Trophoblast cell (in vitro differentiated cells and primary cell): ENCODE measurements around the gene ABHD3.

Experiments
- DNase-seq, 2 donors: peaks; one replicate each; pipeline ENCODE4 v3.0.0-alpha.2; 2016
- H2AFZ ChIP-seq: 2 replicates; pipeline ENCODE4 v1.6.1; 2013; ENCODE audit warnings: low read length, moderate library complexity, mild to moderate bottlenecking; ENCODE audit not compliant: insufficient read depth, poor library complexity
- H2AK5ac ChIP-seq: 2 replicates; pipeline ENCODE4 v1.6.1; 2013; ENCODE audit warnings: mild to moderate bottlenecking, low read length
- H2BK120ac ChIP-seq: 2 replicates; pipeline ENCODE4 v1.6.1; 2013; ENCODE audit warnings: low read length, mild to moderate bottlenecking, moderate library complexity; ENCODE audit not compliant: insufficient read depth, poor library complexity
- H2BK12ac ChIP-seq: 2 replicates; pipeline ENCODE4 v1.6.1; 2013; ENCODE audit warnings: mild to moderate bottlenecking, low read length, moderate library complexity
- H2BK5ac ChIP-seq: 2 replicates; pipeline ENCODE4 v1.6.1; 2013; ENCODE audit warnings: low read length, low read depth, moderate library complexity, mild to moderate bottlenecking; ENCODE audit not compliant: poor library complexity
- H3K14ac ChIP-seq: 2 replicates; pipeline ENCODE4 v1.6.1; 2013; ENCODE audit warnings: mild to moderate bottlenecking, low read length
- H3K18ac ChIP-seq: 2 replicates; pipeline ENCODE4 v1.6.1; 2013; ENCODE audit warnings: mild to moderate bottlenecking, low read length
- H3K23ac ChIP-seq: 2 replicates; pipeline ENCODE4 v1.6.1; 2013; ENCODE audit warnings: low read length
- H3K27ac ChIP-seq: 2 replicates; pipeline ENCODE4 v1.5.1; 2013; ENCODE audit warnings: low read depth, mild to moderate bottlenecking, inconsistent platforms, low read length, moderate library complexity
- H3K27me3 ChIP-seq: 2 replicates; pipeline ENCODE4 v1.6.1; 2013; ENCODE audit warnings: inconsistent platforms, mild to moderate bottlenecking, low read length, moderate library complexity; ENCODE audit not compliant: insufficient read depth
- H3K36me3 ChIP-seq, 2 experiments: 1 replicate in 1 of 2; 2 replicates in 1 of 2; pipeline ENCODE4 v1.6.1; 2013; ENCODE audit warnings: low read length in 2 of 2, mild to moderate bottlenecking in 2 of 2, moderate library complexity in 1 of 2; ENCODE audit not compliant: insufficient read depth in 2 of 2, control insufficient read depth in 1 of 2
- H3K4ac ChIP-seq: 2 replicates; pipeline ENCODE4 v1.6.1; 2013; ENCODE audit warnings: low read depth, mild to moderate bottlenecking, low read length, moderate library complexity
- H3K4me1 ChIP-seq, 2 experiments: 1 replicate in 1 of 2; 2 replicates in 1 of 2; pipeline ENCODE4 v1.6.1; 2013; ENCODE audit warnings: low read length in 2 of 2, mild to moderate bottlenecking in 2 of 2, moderate library complexity in 1 of 2; ENCODE audit not compliant: insufficient read depth in 2 of 2, control insufficient read depth in 1 of 2
- H3K4me2 ChIP-seq: 2 replicates; pipeline ENCODE4 v1.6.1; 2013; ENCODE audit warnings: inconsistent platforms, mild to moderate bottlenecking, low read length, moderate library complexity
- H3K4me3 ChIP-seq: 2 replicates; pipeline ENCODE4 v1.5.1; 2013; ENCODE audit warnings: mild to moderate bottlenecking, low read depth, low read length, inconsistent platforms
- H3K79me1 ChIP-seq: one replicate; pipeline ENCODE4 v1.6.1; 2013; ENCODE audit warnings: low read length
- H3K79me2 ChIP-seq: 2 replicates; pipeline ENCODE4 v1.6.1; 2013; ENCODE audit warnings: low read length, mild to moderate bottlenecking; ENCODE audit not compliant: control insufficient read depth, insufficient read depth, poor library complexity
- H3K9ac ChIP-seq: 2 replicates; pipeline ENCODE4 v1.6.1; 2013; ENCODE audit warnings: mild to moderate bottlenecking, low read length
- H3K9me3 ChIP-seq: 2 replicates; pipeline ENCODE4 v1.6.1; 2013; ENCODE audit warnings: low read depth, mild to moderate bottlenecking, control low read depth, inconsistent platforms, low read length; ENCODE audit not compliant: insufficient read depth
- H4K12ac ChIP-seq: 2 replicates; pipeline ENCODE4 v1.6.1; 2013; ENCODE audit warnings: low read depth, mild to moderate bottlenecking, low read length, moderate library complexity
- H4K8ac ChIP-seq: 2 replicates; pipeline ENCODE4 v1.6.1; 2013; ENCODE audit warnings: low read depth, mild to moderate bottlenecking, low read length, moderate library complexity
- H4K91ac ChIP-seq: one replicate; pipeline ENCODE4 v1.6.1; 2013; ENCODE audit warnings: low read depth, mild to moderate bottlenecking, low read length, moderate library complexity
- WGBS: extraction: QIAGEN DNeasy Blood & Tissue Kit; methylation state at CpG from one replicate; pipeline ENCODE4 v1.1.7; 2013; ENCODE audit warnings: missing lambda C conversion rate; ENCODE audit not compliant: insufficient read length, insufficient coverage; ENCODE audit errors: extremely low coverage; 5-methylcytosine and 5-hydroxymethylcytosine counted together

Gene ABHD3

DNA sequence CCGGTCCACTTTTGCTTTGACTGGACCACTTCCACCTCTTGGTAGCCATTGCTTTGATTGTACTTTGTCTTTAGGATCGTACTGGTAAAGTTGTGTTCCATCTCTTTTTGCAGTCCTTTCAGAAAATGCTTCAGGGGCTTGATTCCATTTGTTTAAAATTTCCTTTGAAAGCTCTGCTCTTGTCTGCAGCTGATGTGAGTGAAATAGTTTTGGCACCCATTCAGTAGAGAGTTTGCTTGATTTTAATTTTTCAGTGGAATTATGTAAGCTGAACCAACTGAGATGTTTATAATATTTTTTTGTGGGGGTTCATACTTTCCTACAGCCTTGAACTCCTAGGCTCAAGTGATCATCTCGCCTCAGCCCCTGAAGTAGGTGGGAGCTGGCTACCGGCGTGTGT lies 28.4 kb upstream of the ABHD3 start:
- Histone ChIP-seq H4K91ac (no peak overlapping the region), H3K4me2 (no peak overlapping the region), H2BK5ac (no peak overlapping the region), H3K4me3 (no peak overlapping the region), H2AK5ac (no peak overlapping the region), H3K36me3 (no peaks in the 10 kb centered on the region), H3K23ac (no peak overlapping the region), H3K18ac (no peak overlapping the region), H3K79me2 (no peaks in the 10 kb centered on the region), H2BK120ac (no peak overlapping the region), H3K27me3 (no peaks in the 10 kb centered on the region), H3K27ac (no peak overlapping the region), H3K9ac (no peak overlapping the region), H3K9me3 (no peaks in the 10 kb centered on the region), H2AFZ (no peak overlapping the region), H4K12ac (no peak overlapping the region), H3K4ac (no peak overlapping the region), H4K8ac (no peak overlapping the region), H3K4me1 (no peaks in the 10 kb centered on the region), H3K79me1 (no peaks in the 10 kb centered on the region), H2BK12ac (no peak overlapping the region), H3K14ac (no peak overlapping the region)
- DNase-seq = no peak
- WGBS = no CpG with 5 or more reads among the region's 5 CpGs

DNA sequence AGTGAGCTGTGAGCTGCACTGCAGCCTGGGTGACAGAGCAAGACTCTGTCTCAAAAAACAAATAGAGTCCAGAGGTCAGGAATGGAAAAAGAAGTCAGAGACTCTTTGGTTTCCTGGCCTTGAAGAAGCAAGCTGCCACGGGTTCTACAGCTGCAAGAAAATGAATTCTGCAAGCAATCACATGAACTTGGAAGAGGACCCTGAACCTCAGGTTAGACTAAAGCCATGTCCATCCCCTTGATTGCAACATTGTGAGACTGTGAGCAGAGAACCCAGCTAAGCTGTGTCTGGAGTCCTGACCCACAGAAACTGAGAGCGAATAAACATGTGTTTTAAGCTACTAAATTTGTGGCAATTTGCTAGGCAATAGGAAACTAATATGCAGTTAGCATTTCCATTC lies 23.1 kb upstream of the ABHD3 start:
- WGBS = no CpG with 5 or more reads among the region's 2 CpGs
- no peak overlapping the region for H3K4me2 ChIP-seq
- no peak overlapping the region for H2BK120ac ChIP-seq
- H3K9me3 ChIP-seq = no peaks in the 10 kb centered on the region
- no peak overlapping the region for H3K27ac ChIP-seq
- no peak overlapping the region for H2BK12ac ChIP-seq
- H3K79me2 ChIP-seq = no peaks in the 10 kb centered on the region
- H3K79me1 ChIP-seq = no peaks in the 10 kb centered on the region
- no peak for DNase-seq
- no peak overlapping the region for H3K9ac ChIP-seq
- H3K36me3 ChIP-seq = no peaks in the 10 kb centered on the region
- H3K4ac ChIP-seq = no peak overlapping the region
- H3K18ac ChIP-seq = no peak overlapping the region
- H4K8ac ChIP-seq = no peak overlapping the region
- no peak overlapping the region for H2AFZ ChIP-seq
- no peak overlapping the region for H3K14ac ChIP-seq
- no peak overlapping the region for H4K91ac ChIP-seq
- H3K27me3 ChIP-seq = no peaks in the 10 kb centered on the region
- H2BK5ac ChIP-seq = no peak overlapping the region
- H3K23ac ChIP-seq = no peak overlapping the region
- H3K4me1 ChIP-seq = no peaks in the 10 kb centered on the region
- H3K4me3 ChIP-seq = no peak overlapping the region
- H2AK5ac ChIP-seq = no peak overlapping the region
- no peak overlapping the region for H4K12ac ChIP-seq

DNA sequence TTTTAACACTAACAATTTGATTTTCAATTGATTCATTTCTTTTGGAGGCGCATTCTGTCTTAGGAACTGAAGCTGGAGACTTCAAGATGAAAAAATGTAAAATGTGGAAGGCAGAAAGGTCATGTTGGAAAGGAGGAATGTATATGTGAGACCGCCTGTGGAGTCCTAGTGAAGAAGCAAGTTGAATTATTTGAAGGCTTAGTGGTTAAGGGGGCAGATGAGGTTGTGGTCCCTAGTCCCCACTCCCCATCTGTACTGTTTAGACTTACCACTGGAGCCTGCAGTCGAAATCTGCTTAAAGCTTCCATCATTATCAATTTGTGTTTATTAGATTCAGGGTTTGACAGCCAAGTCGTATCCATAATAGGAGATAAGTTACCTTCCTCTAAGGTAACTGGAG lies 20.6 kb upstream of the ABHD3 start:
- DNase-seq = no peak
- H3K4me2 ChIP-seq = no peak overlapping the region
- H3K27me3 ChIP-seq = no peaks in the 10 kb centered on the region

DNA sequence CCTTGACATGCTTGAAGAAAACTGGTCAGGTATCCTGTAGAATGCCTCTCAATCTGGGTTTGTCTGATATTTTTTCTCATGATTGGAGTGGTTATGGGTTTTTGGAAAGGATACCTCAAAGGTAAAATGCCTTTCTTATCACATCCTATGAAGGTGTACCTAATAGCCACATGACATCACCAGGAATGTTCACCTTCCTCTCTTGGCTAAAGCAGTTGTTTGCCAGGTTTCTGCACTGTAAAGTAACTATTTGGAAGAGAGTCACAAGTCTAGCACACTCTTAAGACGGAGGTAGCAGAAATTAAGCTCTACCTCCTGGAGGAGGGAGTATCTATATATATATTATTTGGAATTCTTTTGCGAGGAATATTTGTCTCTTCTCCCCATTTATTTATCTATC lies 18.1 kb upstream of the ABHD3 start:
- H2BK5ac ChIP-seq = no peak overlapping the region
- H3K9ac ChIP-seq = no peak overlapping the region
- no peaks in the 10 kb centered on the region for H3K36me3 ChIP-seq
- H3K23ac ChIP-seq = no peak overlapping the region
- no peak overlapping the region for H4K91ac ChIP-seq
- no peaks in the 10 kb centered on the region for H3K27me3 ChIP-seq
- no peak overlapping the region for H3K4ac ChIP-seq
- H4K12ac ChIP-seq = no peak overlapping the region
- H3K27ac ChIP-seq = no peak overlapping the region
- H2AFZ ChIP-seq = no peak overlapping the region
- H4K8ac ChIP-seq = no peak overlapping the region
- no peaks in the 10 kb centered on the region for H3K4me1 ChIP-seq
- no CpG with 5 or more reads among the region's 2 CpGs for WGBS
- no peak overlapping the region for H2BK120ac ChIP-seq
- DNase-seq = peak in 1 of 2 donors; percentile 69
- no peak overlapping the region for H2BK12ac ChIP-seq
- H3K18ac ChIP-seq = no peak overlapping the region
- no peak overlapping the region for H3K14ac ChIP-seq
- H3K9me3 ChIP-seq = no peaks in the 10 kb centered on the region
- no peak overlapping the region for H3K4me3 ChIP-seq
- H2AK5ac ChIP-seq = no peak overlapping the region
- no peak overlapping the region for H3K4me2 ChIP-seq
- H3K79me2 ChIP-seq = no peaks in the 10 kb centered on the region
- H3K79me1 ChIP-seq = no peaks in the 10 kb centered on the region

More for the DNA sequence above, 20.6 kb upstream of the ABHD3 start:
- H2AK5ac ChIP-seq = no peak overlapping the region
- no peak overlapping the region for H3K9ac ChIP-seq
- no peaks in the 10 kb centered on the region for H3K79me2 ChIP-seq
- H3K4me1 ChIP-seq = no peaks in the 10 kb centered on the region
- H3K36me3 ChIP-seq = no peaks in the 10 kb centered on the region
- H3K9me3 ChIP-seq = no peaks in the 10 kb centered on the region
- H4K91ac ChIP-seq = no peak overlapping the region
- no peak overlapping the region for H2AFZ ChIP-seq
- H4K8ac ChIP-seq = no peak overlapping the region
- H2BK5ac ChIP-seq = no peak overlapping the region
- no peak overlapping the region for H4K12ac ChIP-seq
- H3K14ac ChIP-seq = no peak overlapping the region
- H2BK120ac ChIP-seq = no peak overlapping the region
- no peak overlapping the region for H3K27ac ChIP-seq
- H3K79me1 ChIP-seq = no peaks in the 10 kb centered on the region
- no peak overlapping the region for H3K4me3 ChIP-seq
- H3K4ac ChIP-seq = no peak overlapping the region
- H3K18ac ChIP-seq = no peak overlapping the region
- H3K23ac ChIP-seq = no peak overlapping the region
- no CpG with 5 or more reads among the region's 4 CpGs for whole genome bisulfite sequencing
- no peak overlapping the region for H2BK12ac ChIP-seq
